CD4-positive, alpha-beta T cell (primary cell): ENCODE data around the gene PDGFD. TPM values are rescaled to one million over a fixed set of nuclear protein-coding genes. Genes with fewer than 3 reads are reported as not detected.

Experiments
- ATAC-seq: fragments of 200-7000 bp; cut with Tn5 transposase; one replicate; pipeline ENCODE4 v1.10.0; 2022; ENCODE audit warnings: mild to moderate bottlenecking; ENCODE audit not compliant: poor library complexity
- CTCF ChIA-PET: fragments of 350-600 bp; sonication (Branson Sonifier 250); formaldehyde crosslinking; loops from one replicate; lab custom pipeline; 2021; ENCODE audit warnings: antibody characterized with exemption, inconsistent platforms; lab: Charles Lee
- POLR2A ChIA-PET: fragments of 350-600 bp; sonication (Branson Sonifier 250); formaldehyde crosslinking; loops from one replicate; lab custom pipeline; 2021; ENCODE audit warnings: antibody characterized with exemption, inconsistent platforms; lab: Charles Lee
- DNase-seq, 14 experiments: peaks; one replicate each; pipeline ENCODE4 v3.0.0-alpha.2; 2013 to 2020; ENCODE audit warnings: mixed read lengths in 2 of 14
- H3K27ac ChIP-seq, 2 donors: one replicate each; pipeline versions ENCODE4 v1.5.1 to v1.7.0; 2013; ENCODE audit warnings: low read length in 2 of 2, low read depth in 1 of 2, mild to moderate bottlenecking in 1 of 2
- H3K27me3 ChIP-seq, 2 experiments: 1 replicate in 1 of 2; 2 replicates in 1 of 2; pipeline versions ENCODE4 v1.6.1 to v1.7.0; 2013; ENCODE audit warnings: low read length in 2 of 2, control low read depth in 1 of 2, mild to moderate bottlenecking in 1 of 2, moderate library complexity in 1 of 2; ENCODE audit not compliant: insufficient read depth in 2 of 2, control insufficient read depth in 1 of 2
- H3K36me3 ChIP-seq: one replicate; pipeline ENCODE4 v1.6.1; 2013; ENCODE audit warnings: low read length, control low read depth; ENCODE audit not compliant: insufficient read depth
- H3K4me1 ChIP-seq: one replicate; pipeline ENCODE4 v1.6.1; 2013; ENCODE audit warnings: low read length, control low read depth; ENCODE audit not compliant: insufficient read depth
- H3K4me3 ChIP-seq: one replicate; pipeline ENCODE4 v1.5.1; 2013; ENCODE audit warnings: mild to moderate bottlenecking, low read length, moderate library complexity
- H3K9me3 ChIP-seq, 2 experiments: 1 replicate in 1 of 2; 2 replicates in 1 of 2; pipeline versions ENCODE4 v1.6.1 to v1.7.0; 2013; ENCODE audit warnings: low read length in 2 of 2, mild to moderate bottlenecking in 2 of 2, control low read depth in 1 of 2, moderate library complexity in 1 of 2; ENCODE audit not compliant: control insufficient read depth in 1 of 2, insufficient read depth in 1 of 2
- H3K27ac Mint-ChIP-seq: one replicate; pipeline ENCODE4 v1.8.0; 2020; ENCODE audit warnings: mixed read lengths
- H3K27me3 Mint-ChIP-seq: one replicate; pipeline ENCODE4 v1.8.0; 2021; ENCODE audit warnings: mixed read lengths
- H3K36me3 Mint-ChIP-seq: one replicate; pipeline ENCODE4 v1.8.0; 2021; ENCODE audit warnings: low read depth, mixed read lengths
- H3K4me1 Mint-ChIP-seq: one replicate; pipeline ENCODE4 v1.8.0; 2021; ENCODE audit warnings: low read depth, mixed read lengths
- H3K4me3 Mint-ChIP-seq: one replicate; pipeline ENCODE4 v1.8.0; 2020; ENCODE audit warnings: mild to moderate bottlenecking, mixed read lengths
- H3K9me3 Mint-ChIP-seq: one replicate; pipeline ENCODE4 v1.8.0; 2020; ENCODE audit warnings: mixed read lengths
- CTCF ChIP-seq: fragments of 200-600 bp; IDR thresholded peaks from one replicate; pipeline ENCODE4 v1.8.0; 2022; ENCODE audit warnings: antibody characterized with exemption, mild to moderate bottlenecking
- intact Hi-C, 2 experiments: fragments of 100-400 bp; cut with DNase I in 1 of 2; cut with micrococcal nuclease in 1 of 2; formaldehyde crosslinking; loops; one replicate each; pipeline versions ENCODE4 v1.15.1 to v1.9.0; 2023 to 2025; cut with DNase I, micrococcal nuclease
- total RNA-seq, 174 experiments: library from RNA in 2 of 174; stranded (reverse) in 2 of 174; gene quantifications; one replicate each; pipeline ENCODE4 v1.2.3 and lab custom pipeline; 2021 to 2026

Gene PDGFD
- total RNA-seq, 2 experiments from 2014 or later = not detected

DNA sequence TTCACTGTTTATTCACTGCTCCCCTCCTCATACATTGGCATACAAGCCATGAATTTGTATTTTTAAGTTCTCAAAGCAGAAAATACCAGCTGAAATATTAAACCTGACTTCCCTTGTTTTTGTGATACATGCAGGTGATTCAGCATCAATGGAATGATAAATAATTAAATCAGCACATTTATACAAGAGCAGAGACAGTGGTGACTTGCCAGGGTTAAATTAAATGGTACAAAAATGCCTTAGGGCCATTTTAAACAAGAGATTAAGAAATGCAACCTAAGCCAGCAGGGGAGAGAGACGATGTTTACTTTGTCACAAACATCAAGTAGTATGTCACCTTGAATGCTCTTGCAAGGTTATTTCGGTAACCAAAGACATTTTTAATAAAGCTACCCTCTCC, 223.4 kb downstream of the PDGFD start:
- no peak overlapping the region for H3K27ac Mint-ChIP-seq
- DNase-seq (no peak), ATAC-seq (no peak)
- no peak for TF ChIP-seq CTCF
- no peaks in the 10 kb centered on the region for H3K27me3 Mint-ChIP-seq
- Histone ChIP-seq H3K9me3 (no peaks in the 10 kb centered on the region), H3K4me1 (no peaks in the 10 kb centered on the region), H3K27ac (no peak overlapping the region), H3K27me3 (no peaks in the 10 kb centered on the region), H3K36me3 (no peaks in the 10 kb centered on the region), H3K4me3 (no peak overlapping the region)
- CTCF ChIA-PET = no interaction called here
- POLR2A ChIA-PET = no interaction called here
- no peaks in the 10 kb centered on the region for H3K4me1 Mint-ChIP-seq
- intact Hi-C loops = no loop called here
- no peak overlapping the region for H3K4me3 Mint-ChIP-seq
- H3K36me3 Mint-ChIP-seq = no peaks in the 10 kb centered on the region
- peaks cover 2% of the 10 kb centered on the region for H3K9me3 Mint-ChIP-seq

- H3K27me3 ChIP-seq = no peaks in the 10 kb centered on the region
- no peaks in the 10 kb centered on the region for H3K4me1 Mint-ChIP-seq
- TF ChIP-seq CTCF = no peak
- H3K9me3 Mint-ChIP-seq = peaks cover 2% of the 10 kb centered on the region
- no peaks in the 10 kb centered on the region for H3K36me3 Mint-ChIP-seq
- H3K27me3 Mint-ChIP-seq = no peaks in the 10 kb centered on the region
- intact Hi-C loops = no loop called here
- no peak overlapping the region for H3K4me3 Mint-ChIP-seq
- H3K9me3 ChIP-seq = no peaks in the 10 kb centered on the region
- no peaks in the 10 kb centered on the region for H3K4me1 ChIP-seq
- H3K27ac ChIP-seq = no peak overlapping the region
- CTCF ChIA-PET = no interaction called here
- no peak for DNase-seq
- POLR2A ChIA-PET = no interaction called here
- H3K36me3 ChIP-seq = no peaks in the 10 kb centered on the region
- H3K4me3 ChIP-seq = no peak overlapping the region
- H3K27ac Mint-ChIP-seq = no peak overlapping the region
- no peak for ATAC-seq
These were observed 224.3 kb downstream of the PDGFD start for GRCh38 chr11:103939694-103940093.

DNA sequence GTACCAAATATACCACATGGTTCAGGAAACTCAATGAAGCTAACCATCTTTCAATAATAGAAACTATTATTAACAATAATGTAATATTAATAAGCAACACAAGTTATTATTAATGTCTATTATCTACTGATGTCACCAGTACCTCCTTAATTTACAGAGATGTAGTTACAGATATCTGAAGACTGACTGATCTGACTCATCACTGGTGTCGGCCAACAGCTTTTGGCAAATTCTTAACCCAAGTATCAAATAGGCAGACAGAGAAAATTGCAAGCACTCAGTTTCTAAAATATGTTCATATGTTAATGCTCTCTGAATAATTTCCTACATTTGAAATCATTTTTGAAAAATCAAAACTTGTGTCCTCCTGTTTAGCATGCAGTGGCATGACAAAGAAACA, 227.9 kb downstream of the PDGFD start:
- Mint-ChIP-seq H3K9me3 (peaks cover 2% of the 10 kb centered on the region), H3K27ac (no peak overlapping the region), H3K4me3 (no peak overlapping the region), H3K4me1 (no peaks in the 10 kb centered on the region), H3K27me3 (no peaks in the 10 kb centered on the region), H3K36me3 (no peaks in the 10 kb centered on the region)
- no peak for TF ChIP-seq CTCF
- H3K27ac ChIP-seq = no peak overlapping the region
- ChIA-PET CTCF (no interaction called here), POLR2A (no interaction called here)
- intact Hi-C loops = loop anchor here in 1 of 2 experiments (2.0 kb wide), 1 partner anchor 49 kb away; no protein-coding TSS in a partner anchor
- H3K36me3 ChIP-seq = no peaks in the 10 kb centered on the region
- no peak for ATAC-seq
- H3K4me3 ChIP-seq = no peak overlapping the region
- no peak for DNase-seq
- no peaks in the 10 kb centered on the region for H3K27me3 ChIP-seq
- no peaks in the 10 kb centered on the region for H3K4me1 ChIP-seq
- H3K9me3 ChIP-seq = no peaks in the 10 kb centered on the region
